Tibial nerve (tissue), 4 donors: ENCODE data around the gene SDCBP2. TPM values are rescaled to one million over a fixed set of nuclear protein-coding genes. Genes with fewer than 3 reads are reported as not detected.

ENCODE experiments used
- DNase-seq, 2 donors: peaks; one replicate each; pipeline ENCODE4 v3.0.0-alpha.2; 2019; ENCODE audit warnings: low spot score in 2 of 2
- H3K27ac ChIP-seq, 4 donors: fragments of 200-600 bp; sonication (generic) in 3 of 4; one replicate each; pipeline ENCODE4 v1.5.1; 2017 to 2019; ENCODE audit warnings: mild to moderate bottlenecking in 1 of 4
- H3K27me3 ChIP-seq, 2 donors: fragments of 200-600 bp; sonication (generic) in 1 of 2; one replicate each; pipeline versions ENCODE4 v1.5.1 to v1.6.0; 2017 to 2019
- H3K36me3 ChIP-seq, 3 donors: fragments of 200-600 bp; sonication (generic); one replicate each; pipeline ENCODE4 v1.5.1; 2018 to 2019
- H3K4me1 ChIP-seq, 4 donors: fragments of 200-600 bp; sonication (generic) in 3 of 4; one replicate each; pipeline ENCODE4 v1.5.1; 2017 to 2019
- H3K4me3 ChIP-seq, 4 donors: fragments of 200-600 bp; sonication (generic) in 3 of 4; one replicate each; pipeline ENCODE4 v1.5.1; 2017 to 2019; ENCODE audit warnings: mild to moderate bottlenecking in 1 of 4, moderate library complexity in 1 of 4
- H3K9me3 ChIP-seq, 4 donors: fragments of 200-600 bp; sonication (generic) in 3 of 4; one replicate each; pipeline ENCODE4 v1.5.1; 2017 to 2019
- CTCF ChIP-seq, 5 experiments: fragments of 200-600 bp in 3 of 5; fragments of 450-650 bp in 2 of 5; sonication (generic) in 3 of 5; IDR thresholded peaks; one replicate each; pipeline ENCODE4 v1.5.1; 2016 to 2019; ENCODE audit warnings: antibody characterized with exemption in 5 of 5, mild to moderate bottlenecking in 3 of 5, moderate library complexity in 2 of 5
- EP300 ChIP-seq, 2 donors: sonication (generic); formaldehyde crosslinking; IDR thresholded peaks; one replicate each; pipeline ENCODE4 v1.6.1; 2017; ENCODE audit warnings: antibody characterized with exemption in 2 of 2, mild to moderate bottlenecking in 1 of 2
- POLR2A ChIP-seq, 2 donors: fragments of 450-650 bp; IDR thresholded peaks; one replicate each; pipeline ENCODE4 v1.6.1; 2017; ENCODE audit warnings: antibody characterized with exemption in 2 of 2, mild to moderate bottlenecking in 2 of 2, moderate library complexity in 2 of 2
- WGBS, 2 donors: methylation state at CpG; one replicate each; pipeline ENCODE4 v1.1.5; 2018; 5-methylcytosine and 5-hydroxymethylcytosine counted together
- total RNA-seq, 4 donors: library from RNA; depleted of rRNA; stranded (reverse); fragments of >200 nt; gene quantifications; one replicate each; pipeline ENCODE4 v1.1.0, GENCODE V29; 2016

SDCBP2 gene
- total RNA-seq, 4 donors from 2014 or later: 1.9 to 4.2 (median 2.9) TPM

GRCh38 chr20:1266167-1266973 lies 62.6 kb downstream of the SDCBP2 start, which contains the start of gene SNPH:
SNPH (plus strand) TSS chr20:1266294; CDS start chr20:1296240, 29,946 bp downstream.
- WGBS, 2 donors: 1% methylated on average over 47 to 53 of the region's 61 CpGs
- peaks cover 0 to 9% of the 10 kb centered on the region in 2 donors for H3K27me3 ChIP-seq
- DNase-seq: peak; percentile 33 to 47
- peak within 1 kb of the TSS; percentile 40 to 92 (median 86) for H3K4me3 ChIP-seq
- H3K36me3 ChIP-seq: no peaks in the 10 kb centered on the region
- TF ChIP-seq CTCF (IDR thresholded peaks at IDR 0.05) (no peak), POLR2A (IDR thresholded peaks at IDR 0.05) (no peak), EP300 (IDR thresholded peaks at IDR 0.05) (no peak)
- peak within 1 kb of the TSS in 3 of 4 donors; percentile 28 to 77 (median 59) for H3K27ac ChIP-seq
- no peaks in the 10 kb centered on the region for H3K9me3 ChIP-seq
- H3K4me1 ChIP-seq: peaks cover 0 to 23% (median 11%) of the 10 kb centered on the region in 4 donors

- WGBS, 2 donors: 4 to 6% methylated on average over 10 of the region's 10 CpGs
- peak overlapping the region; percentile 40 to 92 (median 86) for H3K4me3 ChIP-seq
- peaks cover 0 to 9% of the 10 kb centered on the region in 2 donors for H3K27me3 ChIP-seq
- no peak for TF ChIP-seq CTCF (IDR thresholded peaks at IDR 0.05)
- H3K36me3 ChIP-seq: no peaks in the 10 kb centered on the region
- H3K4me1 ChIP-seq: peaks cover 0 to 23% (median 11%) of the 10 kb centered on the region in 4 donors
- no peaks in the 10 kb centered on the region for H3K9me3 ChIP-seq
- DNase-seq: no peak
- peak overlapping the region in 2 of 4 donors; percentile 59 to 77 for H3K27ac ChIP-seq
Observed at GRCh38 chr20:1265916-1266166, 63.1 kb downstream of the SDCBP2 start.

GRCh38 chr20:1265226-1265915 lies 63.6 kb downstream of the SDCBP2 start:
- DNase-seq: no peak

GRCh38 chr20:1264727-1265126 lies 64.2 kb downstream of the SDCBP2 start:
- H3K27ac ChIP-seq: no peak overlapping the region
- H3K9me3 ChIP-seq: no peaks in the 10 kb centered on the region
- 46 to 80% methylated on average over 2 of the region's 2 CpGs for WGBS, 2 donors
- peaks cover 0 to 9% of the 10 kb centered on the region in 2 donors for H3K27me3 ChIP-seq
- H3K4me3 ChIP-seq: no peak overlapping the region
- TF ChIP-seq CTCF (IDR thresholded peaks at IDR 0.05) (no peak), POLR2A (IDR thresholded peaks at IDR 0.05) (no peak), EP300 (IDR thresholded peaks at IDR 0.05) (no peak)
- H3K36me3 ChIP-seq: no peaks in the 10 kb centered on the region
- peaks cover 0 to 23% (median 11%) of the 10 kb centered on the region in 4 donors for H3K4me1 ChIP-seq
- DNase-seq: no peak

More at GRCh38 chr20:1265226-1265915, 63.6 kb downstream of the SDCBP2 start:
- peaks cover 0 to 9% of the 10 kb centered on the region in 2 donors for H3K27me3 ChIP-seq
- H3K9me3 ChIP-seq: no peaks in the 10 kb centered on the region
- peak overlapping the region; percentile 40 to 92 (median 86) for H3K4me3 ChIP-seq
- TF ChIP-seq EP300 (IDR thresholded peaks at IDR 0.05) (no peak), CTCF (IDR thresholded peaks at IDR 0.05) (no peak), POLR2A (IDR thresholded peaks at IDR 0.05) (no peak)
- 91 to 92% methylated on average over 4 of the region's 4 CpGs for WGBS, 2 donors
- H3K27ac ChIP-seq: peak overlapping the region in 2 of 4 donors; percentile 59 to 77
- H3K36me3 ChIP-seq: no peaks in the 10 kb centered on the region
- peaks cover 0 to 23% (median 11%) of the 10 kb centered on the region in 4 donors for H3K4me1 ChIP-seq

- peaks cover 0 to 23% (median 11%) of the 10 kb centered on the region in 4 donors for H3K4me1 ChIP-seq
- H3K9me3 ChIP-seq: no peaks in the 10 kb centered on the region
- H3K27me3 ChIP-seq: peaks cover 0 to 9% of the 10 kb centered on the region in 2 donors
- H3K4me3 ChIP-seq: no peak overlapping the region
- 69 to 88% methylated on average over 1 of the region's 1 CpG for WGBS, 2 donors
- H3K36me3 ChIP-seq: no peaks in the 10 kb centered on the region
- TF ChIP-seq EP300 (IDR thresholded peaks at IDR 0.05) (no peak), CTCF (IDR thresholded peaks at IDR 0.05) (no peak), POLR2A (IDR thresholded peaks at IDR 0.05) (no peak)
- no peak for DNase-seq
- H3K27ac ChIP-seq: no peak overlapping the region
Observed at GRCh38 chr20:1263853-1264252, 65.1 kb downstream of the SDCBP2 start.
